SK-N-SH treated with all-trans-retinoic acid at 6 μM for 48 hours (cell line): ENCODE data around the gene CPNE4.

ENCODE experiments used
- ATAC-seq: fragments of 200-7000 bp; cut with Tn5 transposase; 3 replicates; pipeline ENCODE4 v1.9.1; 2020; ENCODE audit warnings: mild to moderate bottlenecking, moderate library complexity
- ARNTL ChIP-seq: fragments of 450-650 bp; formaldehyde crosslinking; IDR thresholded peaks from 2 replicates; pipeline ENCODE4 v1.5.0; 2020; ENCODE audit warnings: low read depth, mild to moderate bottlenecking, moderate library complexity, borderline replicate concordance
- BACH2 ChIP-seq: fragments of 250-450 bp; sonication (Bioruptor Pico); IDR thresholded peaks from 2 replicates; pipeline ENCODE4 v1.9.0; 2021; ENCODE audit warnings: mild to moderate bottlenecking, borderline replicate concordance
- CSDC2 ChIP-seq: fragments of 250-450 bp; sonication (Bioruptor Pico); IDR thresholded peaks from 2 replicates; pipeline ENCODE4 v1.5.0; 2020; ENCODE audit warnings: mild to moderate bottlenecking, moderate library complexity
- GLIS3 ChIP-seq: fragments of 250-450 bp; sonication (Bioruptor Pico); IDR thresholded peaks from 2 replicates; pipeline ENCODE4 v1.5.0; 2020; ENCODE audit warnings: mild to moderate bottlenecking, moderate library complexity
- ISL1 ChIP-seq: fragments of 250-450 bp; sonication (Bioruptor Pico); IDR thresholded peaks from 2 replicates; pipeline ENCODE4 v2.1.2; 2022; ENCODE audit warnings: mild to moderate bottlenecking, moderate library complexity
- OSR1 ChIP-seq: fragments of 250-450 bp; sonication (Bioruptor Pico); IDR thresholded peaks from 2 replicates; pipeline ENCODE4 v1.8.0; 2022; ENCODE audit warnings: moderate library complexity, mild to moderate bottlenecking, inconsistent platforms
- PPARA ChIP-seq: fragments of 250-450 bp; sonication (Bioruptor Pico); IDR thresholded peaks from 2 replicates; pipeline ENCODE4 v1.5.0; 2020; ENCODE audit warnings: mild to moderate bottlenecking, borderline replicate concordance
- SNAI2 ChIP-seq: fragments of 250-450 bp; sonication (Bioruptor Pico); IDR thresholded peaks from 2 replicates; pipeline ENCODE4 v1.5.0; 2020; ENCODE audit warnings: mild to moderate bottlenecking, moderate library complexity
- TCF4 ChIP-seq: fragments of 250-450 bp; sonication (Bioruptor Pico); IDR thresholded peaks from 2 replicates; pipeline ENCODE4 v1.8.0; 2021; ENCODE audit warnings: mild to moderate bottlenecking, moderate library complexity, borderline replicate concordance
- ZC3H10 ChIP-seq: fragments of 250-450 bp; sonication (Bioruptor Pico); IDR thresholded peaks from 2 replicates; pipeline ENCODE4 v1.5.1; 2021; ENCODE audit warnings: mild to moderate bottlenecking, moderate library complexity
- ZFP3 ChIP-seq: fragments of 250-450 bp; sonication (Bioruptor Pico); IDR thresholded peaks from 2 replicates; pipeline ENCODE4 v1.5.0; 2020; ENCODE audit warnings: mild to moderate bottlenecking, moderate library complexity
- ZFP30 ChIP-seq: fragments of 450-650 bp; formaldehyde crosslinking; IDR thresholded peaks from 2 replicates; pipeline ENCODE4 v1.5.0; 2022; ENCODE audit warnings: mild to moderate bottlenecking, moderate library complexity
- ZNF565 ChIP-seq: fragments of 450-650 bp; formaldehyde crosslinking; conservative IDR thresholded peaks from 2 replicates; pipeline ENCODE4 v1.5.0; 2020; ENCODE audit warnings: low read depth, mild to moderate bottlenecking, moderate library complexity
- ZNF70 ChIP-seq: fragments of 450-650 bp; formaldehyde crosslinking; IDR thresholded peaks from 2 replicates; pipeline ENCODE4 v1.5.0; 2020; ENCODE audit warnings: mild to moderate bottlenecking, moderate library complexity
- ZNF8 ChIP-seq: fragments of 450-650 bp; formaldehyde crosslinking; IDR thresholded peaks from 2 replicates; pipeline ENCODE4 v1.5.0; 2020; ENCODE audit warnings: mild to moderate bottlenecking, moderate library complexity
- TF ChIP-seq, protein P1 (sequence below): fragments of 250-450 bp; sonication (Bioruptor Pico); IDR thresholded peaks from 2 replicates; pipeline ENCODE4 v1.5.0; 2020; ENCODE audit warnings: mild to moderate bottlenecking, moderate library complexity
- TF ChIP-seq, protein P2 (sequence below): fragments of 250-450 bp; sonication (Bioruptor Pico); IDR thresholded peaks from 2 replicates; pipeline ENCODE4 v1.8.0; 2021; ENCODE audit warnings: low read depth, mild to moderate bottlenecking, moderate library complexity, borderline replicate concordance
- TF ChIP-seq, protein P3 (sequence below): fragments of 250-450 bp; sonication (Bioruptor Pico); IDR thresholded peaks from 2 replicates; pipeline ENCODE4 v1.5.1; 2020; ENCODE audit warnings: low read depth, mild to moderate bottlenecking, moderate library complexity

CPNE4 gene

DNA sequence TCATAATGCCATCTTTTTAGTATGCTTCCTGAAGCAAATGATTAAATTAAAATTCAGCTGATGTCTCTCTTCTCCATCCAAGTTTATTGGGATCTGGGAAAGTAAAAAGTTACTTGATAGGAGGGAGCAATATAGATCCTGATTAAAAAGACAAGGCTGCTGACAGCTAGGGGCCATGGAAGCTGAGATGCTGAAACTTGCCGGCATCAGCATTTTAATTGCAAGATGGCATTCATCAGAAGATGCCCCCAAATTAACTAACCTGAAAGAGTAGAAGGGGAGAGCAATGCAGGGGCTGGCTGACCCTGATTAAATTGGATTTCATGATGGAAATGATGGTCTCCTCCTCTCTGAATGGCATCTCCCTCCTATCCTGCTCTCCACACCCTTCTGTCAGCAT is 31.1 kb downstream of the CPNE4 start:
- ATAC-seq = no peak
- no peak for TF ChIP-seq ZFP30 (CRISPR knock-in tag)
- TF ChIP-seq ISL1 (CRISPR knock-in tag) = no peak
- no peak for TF ChIP-seq ZNF8 (CRISPR knock-in tag)
- TF ChIP-seq, protein P1, sequence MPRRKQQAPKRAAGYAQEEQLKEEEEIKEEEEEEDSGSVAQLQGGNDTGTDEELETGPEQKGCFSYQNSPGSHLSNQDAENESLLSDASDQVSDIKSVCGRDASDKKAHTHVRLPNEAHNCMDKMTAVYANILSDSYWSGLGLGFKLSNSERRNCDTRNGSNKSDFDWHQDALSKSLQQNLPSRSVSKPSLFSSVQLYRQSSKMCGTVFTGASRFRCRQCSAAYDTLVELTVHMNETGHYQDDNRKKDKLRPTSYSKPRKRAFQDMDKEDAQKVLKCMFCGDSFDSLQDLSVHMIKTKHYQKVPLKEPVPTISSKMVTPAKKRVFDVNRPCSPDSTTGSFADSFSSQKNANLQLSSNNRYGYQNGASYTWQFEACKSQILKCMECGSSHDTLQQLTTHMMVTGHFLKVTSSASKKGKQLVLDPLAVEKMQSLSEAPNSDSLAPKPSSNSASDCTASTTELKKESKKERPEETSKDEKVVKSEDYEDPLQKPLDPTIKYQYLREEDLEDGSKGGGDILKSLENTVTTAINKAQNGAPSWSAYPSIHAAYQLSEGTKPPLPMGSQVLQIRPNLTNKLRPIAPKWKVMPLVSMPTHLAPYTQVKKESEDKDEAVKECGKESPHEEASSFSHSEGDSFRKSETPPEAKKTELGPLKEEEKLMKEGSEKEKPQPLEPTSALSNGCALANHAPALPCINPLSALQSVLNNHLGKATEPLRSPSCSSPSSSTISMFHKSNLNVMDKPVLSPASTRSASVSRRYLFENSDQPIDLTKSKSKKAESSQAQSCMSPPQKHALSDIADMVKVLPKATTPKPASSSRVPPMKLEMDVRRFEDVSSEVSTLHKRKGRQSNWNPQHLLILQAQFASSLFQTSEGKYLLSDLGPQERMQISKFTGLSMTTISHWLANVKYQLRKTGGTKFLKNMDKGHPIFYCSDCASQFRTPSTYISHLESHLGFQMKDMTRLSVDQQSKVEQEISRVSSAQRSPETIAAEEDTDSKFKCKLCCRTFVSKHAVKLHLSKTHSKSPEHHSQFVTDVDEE (CRISPR knock-in tag) = no peak
- TF ChIP-seq ZC3H10 (CRISPR knock-in tag) = no peak
- no peak for TF ChIP-seq OSR1
- TF ChIP-seq, protein P2, sequence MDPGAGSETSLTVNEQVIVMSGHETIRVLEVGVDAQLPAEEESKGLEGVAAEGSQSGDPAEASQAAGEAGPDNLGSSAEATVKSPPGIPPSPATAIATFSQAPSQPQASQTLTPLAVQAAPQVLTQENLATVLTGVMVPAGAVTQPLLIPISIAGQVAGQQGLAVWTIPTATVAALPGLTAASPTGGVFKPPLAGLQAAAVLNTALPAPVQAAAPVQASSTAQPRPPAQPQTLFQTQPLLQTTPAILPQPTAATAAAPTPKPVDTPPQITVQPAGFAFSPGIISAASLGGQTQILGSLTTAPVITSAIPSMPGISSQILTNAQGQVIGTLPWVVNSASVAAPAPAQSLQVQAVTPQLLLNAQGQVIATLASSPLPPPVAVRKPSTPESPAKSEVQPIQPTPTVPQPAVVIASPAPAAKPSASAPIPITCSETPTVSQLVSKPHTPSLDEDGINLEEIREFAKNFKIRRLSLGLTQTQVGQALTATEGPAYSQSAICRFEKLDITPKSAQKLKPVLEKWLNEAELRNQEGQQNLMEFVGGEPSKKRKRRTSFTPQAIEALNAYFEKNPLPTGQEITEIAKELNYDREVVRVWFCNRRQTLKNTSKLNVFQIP = no peak
- TF ChIP-seq BACH2 (CRISPR knock-in tag) = no peak
- no peak for TF ChIP-seq ARNTL (CRISPR knock-in tag)
- no peak for TF ChIP-seq GLIS3 (CRISPR knock-in tag)
- TF ChIP-seq CSDC2 (CRISPR knock-in tag) = no peak

DNA sequence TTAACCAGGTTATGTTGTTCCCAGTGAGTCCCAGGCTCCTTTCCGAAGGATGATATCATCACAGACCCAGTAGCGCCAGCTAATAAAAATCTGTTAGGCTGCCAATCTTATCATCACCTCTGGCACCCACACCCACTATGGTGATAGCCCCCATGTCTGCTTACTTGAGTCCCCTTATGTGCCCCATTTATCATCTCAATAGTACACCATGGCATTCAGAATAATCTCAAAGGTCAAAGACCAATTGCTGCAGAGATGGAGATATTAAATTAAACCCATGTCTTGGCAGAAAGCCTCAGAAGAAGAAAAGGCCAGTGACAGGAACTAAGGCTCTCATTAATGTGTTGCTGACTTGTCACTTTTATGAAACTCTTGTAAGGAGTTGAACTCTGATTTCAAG is 32.8 kb downstream of the CPNE4 start:
- TF ChIP-seq BACH2 (CRISPR knock-in tag) = no peak
- TF ChIP-seq ZFP3 (CRISPR knock-in tag) = no peak
- TF ChIP-seq SNAI2 (CRISPR knock-in tag) = no peak
- TF ChIP-seq, protein P3, sequence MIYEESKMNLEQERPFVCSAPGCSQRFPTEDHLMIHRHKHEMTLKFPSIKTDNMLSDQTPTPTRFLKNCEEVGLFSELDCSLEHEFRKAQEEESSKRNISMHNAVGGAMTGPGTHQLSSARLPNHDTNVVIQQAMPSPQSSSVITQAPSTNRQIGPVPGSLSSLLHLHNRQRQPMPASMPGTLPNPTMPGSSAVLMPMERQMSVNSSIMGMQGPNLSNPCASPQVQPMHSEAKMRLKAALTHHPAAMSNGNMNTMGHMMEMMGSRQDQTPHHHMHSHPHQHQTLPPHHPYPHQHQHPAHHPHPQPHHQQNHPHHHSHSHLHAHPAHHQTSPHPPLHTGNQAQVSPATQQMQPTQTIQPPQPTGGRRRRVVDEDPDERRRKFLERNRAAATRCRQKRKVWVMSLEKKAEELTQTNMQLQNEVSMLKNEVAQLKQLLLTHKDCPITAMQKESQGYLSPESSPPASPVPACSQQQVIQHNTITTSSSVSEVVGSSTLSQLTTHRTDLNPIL (CRISPR knock-in tag) = no peak
- TF ChIP-seq ZFP30 (CRISPR knock-in tag) = no peak
- TF ChIP-seq ISL1 (CRISPR knock-in tag) = no peak
- no peak for ATAC-seq

DNA sequence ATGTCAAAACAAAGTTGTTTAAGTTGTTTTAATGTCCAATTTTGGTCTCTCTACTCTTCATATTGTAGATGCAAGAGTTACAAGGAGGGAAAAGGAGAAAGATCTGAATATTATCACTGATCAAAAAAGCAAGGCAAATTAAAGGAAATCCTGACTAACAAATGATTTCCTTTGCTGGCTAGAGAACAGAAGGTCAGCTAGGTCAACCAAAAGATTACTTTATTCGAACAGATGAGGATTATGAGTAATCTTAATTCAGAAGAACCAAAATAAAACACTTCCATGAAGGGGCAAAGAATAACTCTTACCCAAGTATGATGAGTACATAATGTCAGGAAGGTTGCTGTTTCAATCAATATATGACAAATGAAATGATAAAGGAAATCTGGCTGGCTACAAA is 33.8 kb downstream of the CPNE4 start:
- no peak for ATAC-seq
- no peak for TF ChIP-seq PPARA (CRISPR knock-in tag)
- TF ChIP-seq, protein P3 (CRISPR knock-in tag) = no peak

DNA sequence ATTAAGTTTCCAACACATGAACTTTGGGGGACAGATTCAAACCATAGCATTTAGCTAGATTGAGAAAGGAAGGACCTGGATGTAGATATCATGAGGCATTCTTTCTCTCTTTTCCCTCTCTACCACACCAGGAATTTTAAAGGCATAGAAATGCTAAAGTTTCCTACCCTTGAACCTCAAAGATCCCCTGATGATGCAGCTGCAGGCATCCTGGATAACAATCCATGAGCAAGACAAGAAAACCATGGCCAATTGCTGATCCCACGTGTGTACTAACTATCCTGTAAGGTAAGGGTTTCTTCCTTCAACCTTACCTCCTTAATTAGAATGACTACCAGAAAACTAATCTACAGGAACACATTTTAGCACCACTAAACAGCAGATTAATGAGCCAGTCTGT is 36.8 kb downstream of the CPNE4 start:
- no peak for ATAC-seq
- TF ChIP-seq, protein P1 (CRISPR knock-in tag) = no peak
- TF ChIP-seq, protein P3 (CRISPR knock-in tag) = no peak
- TF ChIP-seq ZC3H10 (CRISPR knock-in tag) (no peak), ZFP30 (CRISPR knock-in tag) (no peak), ARNTL (CRISPR knock-in tag) (no peak), OSR1 (no peak), ZNF70 (CRISPR knock-in tag) (no peak), TCF4 (CRISPR knock-in tag) (no peak), SNAI2 (CRISPR knock-in tag) (no peak), ZNF565 (CRISPR knock-in tag) (no peak), CSDC2 (CRISPR knock-in tag) (no peak), BACH2 (CRISPR knock-in tag) (no peak)
